ENCODE results near the gene FAM221B.

DNA sequence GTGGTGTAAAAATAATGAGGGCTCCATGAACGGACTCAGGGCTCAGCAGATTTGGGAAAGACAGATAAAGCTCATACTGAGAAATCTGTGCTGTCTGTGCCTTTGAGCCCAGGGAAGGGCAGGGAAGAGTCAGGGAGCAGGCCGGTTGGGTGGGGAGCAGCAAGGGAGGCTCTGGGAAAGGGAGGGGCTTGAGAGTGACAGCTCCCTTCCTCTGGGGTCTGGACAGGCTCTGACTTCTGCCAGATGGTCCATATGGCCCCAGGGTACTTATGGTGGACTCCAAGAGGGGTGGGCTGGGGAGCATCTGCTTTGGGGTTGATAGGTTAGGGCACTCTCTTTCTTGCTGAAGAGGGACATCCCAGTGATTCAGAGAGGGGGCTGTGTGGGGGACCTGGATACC, 35.1 kb downstream of the FAM221B start:
- TF ChIP-seq POLR2A (IDR thresholded peaks at IDR 0.05; ENCODE audit: low read length) = no peak
- no peak for TF ChIP-seq GATA1 (IDR thresholded peaks at IDR 0.05; ENCODE audit: low read depth, low read length)

Data from erythroblast (primary cell).